AG09309 (cell line): ENCODE data around the gene ANTXR2.

Experiments used
- DNase-seq: peaks from one replicate; pipeline ENCODE4 v3.0.0-alpha.2; 2010; ENCODE audit warnings: low read depth
- H3K4me3 ChIP-seq: 2 replicates; pipeline ENCODE4 v1.5.1; 2011; ENCODE audit warnings: mild to moderate bottlenecking, low read depth, low read length, moderate library complexity; ENCODE audit not compliant: control insufficient read depth
- TF ChIP-seq, protein P1 (sequence below): IDR thresholded peaks from 2 replicates; pipeline ENCODE4 v1.5.1; 2011; ENCODE audit warnings: mild to moderate bottlenecking, low read depth, low read length, inconsistent platforms; ENCODE audit not compliant: insufficient read depth, control insufficient read depth; ENCODE audit errors: missing control alignments

ANTXR2 gene

DNA sequence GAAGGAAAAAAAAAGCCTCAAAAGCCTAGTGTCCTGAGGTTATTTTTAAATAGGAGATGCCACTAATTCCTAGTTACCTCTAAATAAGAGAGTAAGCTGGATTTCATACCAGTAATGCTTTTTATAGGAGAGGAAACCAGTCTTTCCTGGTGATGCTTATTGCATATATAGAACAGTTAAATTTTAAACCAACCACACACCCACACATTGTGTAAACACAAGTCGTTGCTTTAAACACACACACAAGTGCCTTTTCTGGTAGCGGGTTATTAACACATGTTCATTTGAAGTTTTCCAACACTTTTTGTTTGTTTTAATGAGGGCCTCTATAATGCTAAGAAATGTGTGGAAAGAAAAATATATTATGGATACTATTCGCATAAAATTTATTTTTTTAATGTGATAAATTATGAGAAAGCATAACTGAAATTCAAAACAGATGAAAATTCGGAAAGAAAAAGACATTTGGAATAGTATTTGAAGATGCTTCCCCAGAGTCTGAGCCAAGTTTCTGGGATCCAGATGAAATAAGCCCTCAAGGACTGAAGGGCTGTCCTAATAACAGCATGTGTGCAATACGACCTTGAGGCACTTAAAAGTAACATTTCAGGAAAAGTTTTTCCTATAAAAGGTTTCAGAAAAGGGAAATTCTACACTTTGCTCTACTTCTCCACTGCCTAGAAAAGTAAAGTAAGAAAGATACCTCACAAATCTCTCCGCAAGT lies 2.0 kb downstream of the ANTXR2 start:
- TF ChIP-seq, protein P1, sequence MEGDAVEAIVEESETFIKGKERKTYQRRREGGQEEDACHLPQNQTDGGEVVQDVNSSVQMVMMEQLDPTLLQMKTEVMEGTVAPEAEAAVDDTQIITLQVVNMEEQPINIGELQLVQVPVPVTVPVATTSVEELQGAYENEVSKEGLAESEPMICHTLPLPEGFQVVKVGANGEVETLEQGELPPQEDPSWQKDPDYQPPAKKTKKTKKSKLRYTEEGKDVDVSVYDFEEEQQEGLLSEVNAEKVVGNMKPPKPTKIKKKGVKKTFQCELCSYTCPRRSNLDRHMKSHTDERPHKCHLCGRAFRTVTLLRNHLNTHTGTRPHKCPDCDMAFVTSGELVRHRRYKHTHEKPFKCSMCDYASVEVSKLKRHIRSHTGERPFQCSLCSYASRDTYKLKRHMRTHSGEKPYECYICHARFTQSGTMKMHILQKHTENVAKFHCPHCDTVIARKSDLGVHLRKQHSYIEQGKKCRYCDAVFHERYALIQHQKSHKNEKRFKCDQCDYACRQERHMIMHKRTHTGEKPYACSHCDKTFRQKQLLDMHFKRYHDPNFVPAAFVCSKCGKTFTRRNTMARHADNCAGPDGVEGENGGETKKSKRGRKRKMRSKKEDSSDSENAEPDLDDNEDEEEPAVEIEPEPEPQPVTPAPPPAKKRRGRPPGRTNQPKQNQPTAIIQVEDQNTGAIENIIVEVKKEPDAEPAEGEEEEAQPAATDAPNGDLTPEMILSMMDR, result no peak
- H3K4me3 ChIP-seq, result peak overlapping the region; percentile 96
- DNase-seq, result no peak

DNA sequence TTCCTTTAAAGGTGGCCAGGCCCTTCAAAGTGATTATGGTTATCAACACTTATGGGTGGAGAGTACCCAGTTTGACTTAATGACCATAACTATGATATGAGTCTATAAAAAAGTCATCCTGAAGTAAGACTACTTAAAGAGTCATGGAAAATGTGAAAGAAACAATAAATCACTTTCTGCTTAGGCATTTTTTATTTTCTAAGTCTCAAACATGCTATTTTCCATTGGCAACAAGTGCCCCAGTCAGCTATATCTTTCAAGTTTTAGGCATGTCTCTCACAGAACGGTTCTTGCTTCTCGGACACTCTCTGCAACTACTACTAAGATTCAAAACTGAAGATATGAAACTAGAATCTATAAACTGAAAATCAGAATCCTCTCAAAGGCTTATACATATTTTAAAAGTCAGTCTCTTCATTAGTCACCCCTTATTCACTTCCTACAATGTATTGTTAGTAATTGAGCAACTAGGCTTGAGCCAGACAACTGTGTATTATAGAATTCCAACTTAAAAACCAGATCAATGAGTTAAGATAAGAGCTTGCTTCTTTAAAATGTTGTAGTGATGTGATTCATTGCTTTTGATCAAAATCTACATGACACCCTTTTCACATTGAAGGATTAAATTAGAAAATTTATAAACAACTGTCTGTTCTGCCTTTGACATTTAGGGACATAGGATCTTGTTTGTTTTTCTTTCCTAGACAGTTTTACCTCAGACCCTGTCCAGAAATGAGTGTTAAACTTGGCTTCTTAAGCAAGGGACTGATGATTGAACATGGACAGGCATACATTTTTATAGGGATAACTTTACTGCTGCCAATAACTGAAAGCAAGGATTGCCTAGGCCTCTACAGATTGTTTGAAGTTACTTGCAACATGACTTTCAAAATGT lies 2.9 kb downstream of the ANTXR2 start:
- TF ChIP-seq, protein P1, result no peak
- DNase-seq, result no peak
- H3K4me3 ChIP-seq, result peak overlapping the region; percentile 96

DNA sequence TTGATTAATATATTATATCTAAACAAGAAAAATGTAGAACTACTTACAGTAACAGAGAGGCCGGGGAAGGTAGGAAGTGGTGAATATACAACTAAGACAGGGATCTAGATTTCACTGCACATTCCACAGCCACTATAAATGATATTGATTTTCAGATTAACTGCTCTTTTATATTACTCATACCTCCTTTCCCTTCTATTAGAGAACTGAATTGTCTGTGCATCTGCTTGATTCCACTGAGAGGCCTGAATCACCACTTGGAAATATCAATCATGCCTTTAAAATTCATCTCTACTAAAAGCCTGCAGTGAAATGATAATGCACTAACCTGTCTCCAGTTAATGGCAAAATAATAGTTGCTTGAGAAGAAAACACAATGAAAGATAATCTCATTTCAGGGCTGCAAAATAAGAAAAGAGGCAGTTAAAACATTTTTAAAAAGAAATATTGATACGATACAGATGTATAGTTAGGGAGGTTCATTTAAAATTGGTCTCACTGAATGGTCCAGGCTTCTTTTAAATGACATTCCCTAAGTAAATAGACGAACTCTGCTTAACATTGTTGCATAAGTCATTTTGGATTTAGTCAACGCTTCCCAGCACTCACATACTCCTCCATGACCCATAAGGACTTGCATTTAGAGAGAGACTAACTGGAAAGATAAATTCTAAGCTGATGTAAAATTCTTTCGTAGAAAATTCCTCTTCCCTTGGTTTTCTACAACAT lies 3.8 kb downstream of the ANTXR2 start:
- TF ChIP-seq, protein P1, result no peak
- no peak for DNase-seq
- H3K4me3 ChIP-seq, result peak overlapping the region; percentile 11; the same call in 1 of the 2 replicates

DNA sequence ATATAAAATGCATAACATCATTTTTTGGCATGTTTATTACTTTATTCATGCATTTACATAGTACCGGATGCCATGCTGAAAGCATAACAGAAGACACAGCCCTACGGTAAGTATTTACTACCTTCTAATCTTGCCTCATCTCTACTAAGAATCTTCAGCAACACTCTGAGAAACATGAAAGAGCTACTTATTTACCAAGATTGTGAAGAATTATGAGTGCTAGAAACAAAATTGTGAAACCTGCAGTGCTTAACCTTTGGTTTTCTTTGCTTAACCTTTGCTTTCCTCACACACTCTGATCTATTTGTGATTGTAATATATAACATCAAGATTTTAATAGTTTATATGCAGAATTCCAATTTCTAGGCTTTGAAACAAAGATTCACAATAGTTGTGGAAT lies 7.4 kb downstream of the ANTXR2 start:
- no peak overlapping the region for H3K4me3 ChIP-seq
- no peak for DNase-seq
- TF ChIP-seq, protein P1, result no peak

DNA sequence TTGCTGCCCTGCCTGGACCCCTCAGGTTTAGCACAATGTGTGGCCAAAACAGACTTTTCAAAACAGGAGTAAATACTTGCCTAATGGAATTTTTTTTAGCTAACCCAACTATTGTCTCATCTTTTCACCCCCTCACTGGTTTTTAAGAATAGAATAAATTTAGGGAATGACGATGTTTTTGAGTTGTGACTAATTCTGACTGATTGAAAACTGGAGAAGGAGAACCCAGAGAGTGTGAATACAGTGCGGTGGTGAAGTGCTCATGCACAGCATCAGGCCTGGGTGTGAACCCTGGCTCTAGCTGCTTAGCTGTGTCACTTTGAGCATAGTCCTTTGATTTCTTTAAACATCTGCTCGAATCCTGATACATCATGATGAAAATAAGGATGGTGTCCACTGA lies 10.5 kb downstream of the ANTXR2 start:
- TF ChIP-seq, protein P1, result no peak

DNA sequence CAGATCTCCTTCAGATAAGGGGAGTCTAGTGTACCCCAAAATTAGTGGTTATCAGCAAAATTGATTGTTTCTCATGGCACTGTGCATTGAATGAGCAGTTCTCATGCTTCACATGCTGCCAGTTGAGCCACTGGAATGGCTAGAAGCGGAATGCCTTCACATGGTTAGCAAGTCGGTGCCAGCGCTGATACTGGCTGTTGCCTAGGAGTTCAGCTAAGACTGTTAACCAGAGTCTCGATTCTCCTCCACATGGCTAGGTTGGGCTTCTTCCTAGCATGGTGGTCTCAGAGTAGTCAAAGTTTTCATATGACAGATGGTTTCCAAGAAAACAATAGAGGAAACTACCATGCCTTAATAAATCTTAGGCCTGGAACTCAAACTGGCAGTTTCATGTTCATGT lies 12.2 kb downstream of the ANTXR2 start:
- no peak for DNase-seq
- no peak overlapping the region for H3K4me3 ChIP-seq
- TF ChIP-seq, protein P1, result no peak

More for the DNA sequence above, 10.5 kb downstream of the ANTXR2 start:
- H3K4me3 ChIP-seq, result no peak overlapping the region
- DNase-seq, result no peak
